ENCODE measurements around the gene ATF1.

DNA sequence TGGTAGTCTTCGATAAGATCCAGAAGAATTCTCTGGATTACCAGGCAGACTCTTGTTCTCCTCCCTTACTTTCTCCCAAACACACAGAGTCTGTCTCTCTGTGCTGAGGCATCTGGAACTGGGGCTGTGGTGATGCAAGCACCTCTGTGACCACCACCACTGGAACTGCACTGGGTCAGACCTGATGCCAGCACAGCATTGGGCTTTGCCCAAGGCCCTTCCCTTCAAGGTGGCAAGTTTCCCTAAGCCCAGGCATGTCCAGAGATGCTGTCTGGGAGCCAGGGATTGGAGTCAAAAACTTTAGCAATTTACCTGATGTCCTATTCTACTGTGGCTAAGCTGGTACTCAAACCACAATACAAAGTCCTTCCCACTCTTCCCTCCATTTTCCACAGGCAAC, 64.2 kb downstream of the ATF1 start:
- TF ChIP-seq, protein P1, sequence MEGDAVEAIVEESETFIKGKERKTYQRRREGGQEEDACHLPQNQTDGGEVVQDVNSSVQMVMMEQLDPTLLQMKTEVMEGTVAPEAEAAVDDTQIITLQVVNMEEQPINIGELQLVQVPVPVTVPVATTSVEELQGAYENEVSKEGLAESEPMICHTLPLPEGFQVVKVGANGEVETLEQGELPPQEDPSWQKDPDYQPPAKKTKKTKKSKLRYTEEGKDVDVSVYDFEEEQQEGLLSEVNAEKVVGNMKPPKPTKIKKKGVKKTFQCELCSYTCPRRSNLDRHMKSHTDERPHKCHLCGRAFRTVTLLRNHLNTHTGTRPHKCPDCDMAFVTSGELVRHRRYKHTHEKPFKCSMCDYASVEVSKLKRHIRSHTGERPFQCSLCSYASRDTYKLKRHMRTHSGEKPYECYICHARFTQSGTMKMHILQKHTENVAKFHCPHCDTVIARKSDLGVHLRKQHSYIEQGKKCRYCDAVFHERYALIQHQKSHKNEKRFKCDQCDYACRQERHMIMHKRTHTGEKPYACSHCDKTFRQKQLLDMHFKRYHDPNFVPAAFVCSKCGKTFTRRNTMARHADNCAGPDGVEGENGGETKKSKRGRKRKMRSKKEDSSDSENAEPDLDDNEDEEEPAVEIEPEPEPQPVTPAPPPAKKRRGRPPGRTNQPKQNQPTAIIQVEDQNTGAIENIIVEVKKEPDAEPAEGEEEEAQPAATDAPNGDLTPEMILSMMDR (IDR thresholded peaks at IDR 0.05; ENCODE audit: poor library complexity): no peak
- no peak for TF ChIP-seq EZH2 (IDR thresholded peaks at IDR 0.05; ENCODE audit: borderline replicate concordance)
- TF ChIP-seq EZH2phosphoT487 (IDR thresholded peaks at IDR 0.05; ENCODE audit: low read depth, severe bottlenecking, unreplicated experiment): no peak
